HEK293 (cell line): ENCODE results near the gene GTSE1.

Experiments
- GLI4 ChIP-seq: fragments of 450-650 bp; formaldehyde crosslinking; IDR thresholded peaks from 2 replicates; pipeline ENCODE4 v1.5.1; 2016; ENCODE audit warnings: missing biosample characterization, missing genetic modification characterization
- MYNN ChIP-seq: fragments of 450-650 bp; formaldehyde crosslinking; IDR thresholded peaks from 2 replicates; pipeline ENCODE4 v1.5.1; 2016; ENCODE audit warnings: missing biosample characterization, missing genetic modification characterization, borderline replicate concordance
- MZF1 ChIP-seq: fragments of 450-650 bp; formaldehyde crosslinking; IDR thresholded peaks from 2 replicates; pipeline ENCODE4 v1.5.1; 2017; ENCODE audit warnings: missing biosample characterization, missing genetic modification characterization, borderline replicate concordance
- ZBTB17 ChIP-seq: fragments of 450-650 bp; formaldehyde crosslinking; IDR thresholded peaks from 2 replicates; pipeline ENCODE4 v1.5.1; 2016; ENCODE audit warnings: missing biosample characterization, missing genetic modification characterization
- ZEB2 ChIP-seq: fragments of 450-650 bp; formaldehyde crosslinking; IDR thresholded peaks from 2 replicates; pipeline ENCODE4 v1.5.1; 2016; ENCODE audit warnings: missing biosample characterization, missing genetic modification characterization
- ZFP37 ChIP-seq: fragments of 450-650 bp; formaldehyde crosslinking; IDR thresholded peaks from 2 replicates; pipeline ENCODE4 v1.5.1; 2016; ENCODE audit warnings: missing biosample characterization, missing genetic modification characterization
- ZNF169 ChIP-seq: fragments of 450-650 bp; formaldehyde crosslinking; IDR thresholded peaks from 2 replicates; pipeline ENCODE4 v1.5.1; 2016; ENCODE audit warnings: missing biosample characterization, missing genetic modification characterization
- ZNF174 ChIP-seq: fragments of 450-650 bp; formaldehyde crosslinking; IDR thresholded peaks from 2 replicates; pipeline ENCODE4 v1.5.0; 2017; ENCODE audit warnings: missing biosample characterization, mild to moderate bottlenecking, missing genetic modification characterization
- ZNF366 ChIP-seq: fragments of 450-650 bp; formaldehyde crosslinking; conservative IDR thresholded peaks from 2 replicates; pipeline ENCODE4 v1.5.1; 2016; ENCODE audit warnings: missing biosample characterization, missing genetic modification characterization
- ZNF37A ChIP-seq: fragments of 450-650 bp; IDR thresholded peaks from 2 replicates; pipeline ENCODE4 v1.5.1; 2018; ENCODE audit warnings: missing biosample characterization, missing genetic modification characterization
- ZNF391 ChIP-seq: fragments of 450-650 bp; formaldehyde crosslinking; IDR thresholded peaks from 2 replicates; pipeline ENCODE4 v1.5.1; 2016; ENCODE audit warnings: low read depth, missing biosample characterization, missing genetic modification characterization, borderline replicate concordance
- ZNF521 ChIP-seq: fragments of 450-650 bp; formaldehyde crosslinking; IDR thresholded peaks from 2 replicates; pipeline ENCODE4 v1.5.1; 2017; ENCODE audit warnings: missing biosample characterization, mild to moderate bottlenecking, missing genetic modification characterization
- ZNF654 ChIP-seq: fragments of 450-650 bp; formaldehyde crosslinking; IDR thresholded peaks from 2 replicates; pipeline ENCODE4 v1.5.1; 2016; ENCODE audit warnings: low read depth, missing biosample characterization, missing genetic modification characterization
- ZNF664 ChIP-seq: fragments of 450-650 bp; formaldehyde crosslinking; IDR thresholded peaks from 2 replicates; pipeline ENCODE4 v1.5.1; 2016; ENCODE audit warnings: missing biosample characterization, missing genetic modification characterization
- ZNF747 ChIP-seq: fragments of 450-650 bp; formaldehyde crosslinking; IDR thresholded peaks from 2 replicates; pipeline ENCODE4 v1.5.1; 2016; ENCODE audit warnings: missing biosample characterization, missing genetic modification characterization
- TF ChIP-seq, protein P1 (sequence below): fragments of 450-650 bp; formaldehyde crosslinking; IDR thresholded peaks from 2 replicates; pipeline ENCODE4 v1.5.1; 2016; ENCODE audit warnings: missing biosample characterization, missing genetic modification characterization
- TF ChIP-seq, protein P2 (sequence below): fragments of 450-650 bp; formaldehyde crosslinking; IDR thresholded peaks from 2 replicates; pipeline ENCODE4 v1.5.1; 2016; ENCODE audit warnings: missing biosample characterization, missing genetic modification characterization
- TF ChIP-seq, protein P3 (sequence below): fragments of 450-650 bp; formaldehyde crosslinking; IDR thresholded peaks from 2 replicates; pipeline ENCODE4 v1.5.1; 2016; ENCODE audit warnings: missing biosample characterization, missing genetic modification characterization
- TF ChIP-seq, protein P4 (sequence below): fragments of 450-650 bp; formaldehyde crosslinking; IDR thresholded peaks from 2 replicates; pipeline ENCODE4 v1.5.1; 2016; ENCODE audit warnings: missing biosample characterization, missing genetic modification characterization, borderline replicate concordance
- TF ChIP-seq, protein P5 (sequence below): fragments of 450-650 bp; formaldehyde crosslinking; IDR thresholded peaks from 2 replicates; pipeline ENCODE4 v1.5.1; 2016; ENCODE audit warnings: missing biosample characterization, missing genetic modification characterization
- TF ChIP-seq, protein P6 (sequence below): fragments of 450-650 bp; formaldehyde crosslinking; IDR thresholded peaks from 2 replicates; pipeline ENCODE4 v1.5.1; 2016; ENCODE audit warnings: missing biosample characterization, missing genetic modification characterization
- TF ChIP-seq, protein P7 (sequence below): fragments of 450-650 bp; formaldehyde crosslinking; IDR thresholded peaks from 2 replicates; pipeline ENCODE4; 2016; ENCODE audit warnings: missing biosample characterization, missing genetic modification characterization

GTSE1 gene

DNA sequence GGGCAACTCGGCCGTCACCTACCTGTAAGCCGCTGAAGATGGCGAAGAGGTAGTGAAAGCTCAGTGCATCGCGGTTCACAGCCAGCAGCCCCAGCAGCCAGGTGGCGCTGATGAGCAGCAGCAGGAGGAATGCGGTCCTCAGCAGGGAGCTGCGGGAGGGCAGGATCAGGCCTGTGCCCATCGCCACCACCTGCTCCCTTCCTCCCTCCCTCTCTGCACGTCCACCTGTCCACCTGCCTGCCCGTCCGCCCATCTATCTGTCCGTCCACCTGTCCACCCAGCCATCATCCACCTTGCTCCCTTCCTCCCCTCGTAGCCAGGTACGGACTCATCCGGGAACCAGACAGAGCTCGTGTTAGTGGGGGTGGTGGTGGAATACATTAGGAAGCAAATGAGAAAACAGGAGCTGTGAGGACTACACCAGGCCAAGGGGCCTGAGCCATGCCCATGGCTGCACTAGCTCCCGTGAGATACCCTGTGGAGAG, 71.1 kb downstream of the GTSE1 start (continued):
- TF ChIP-seq, protein P1, sequence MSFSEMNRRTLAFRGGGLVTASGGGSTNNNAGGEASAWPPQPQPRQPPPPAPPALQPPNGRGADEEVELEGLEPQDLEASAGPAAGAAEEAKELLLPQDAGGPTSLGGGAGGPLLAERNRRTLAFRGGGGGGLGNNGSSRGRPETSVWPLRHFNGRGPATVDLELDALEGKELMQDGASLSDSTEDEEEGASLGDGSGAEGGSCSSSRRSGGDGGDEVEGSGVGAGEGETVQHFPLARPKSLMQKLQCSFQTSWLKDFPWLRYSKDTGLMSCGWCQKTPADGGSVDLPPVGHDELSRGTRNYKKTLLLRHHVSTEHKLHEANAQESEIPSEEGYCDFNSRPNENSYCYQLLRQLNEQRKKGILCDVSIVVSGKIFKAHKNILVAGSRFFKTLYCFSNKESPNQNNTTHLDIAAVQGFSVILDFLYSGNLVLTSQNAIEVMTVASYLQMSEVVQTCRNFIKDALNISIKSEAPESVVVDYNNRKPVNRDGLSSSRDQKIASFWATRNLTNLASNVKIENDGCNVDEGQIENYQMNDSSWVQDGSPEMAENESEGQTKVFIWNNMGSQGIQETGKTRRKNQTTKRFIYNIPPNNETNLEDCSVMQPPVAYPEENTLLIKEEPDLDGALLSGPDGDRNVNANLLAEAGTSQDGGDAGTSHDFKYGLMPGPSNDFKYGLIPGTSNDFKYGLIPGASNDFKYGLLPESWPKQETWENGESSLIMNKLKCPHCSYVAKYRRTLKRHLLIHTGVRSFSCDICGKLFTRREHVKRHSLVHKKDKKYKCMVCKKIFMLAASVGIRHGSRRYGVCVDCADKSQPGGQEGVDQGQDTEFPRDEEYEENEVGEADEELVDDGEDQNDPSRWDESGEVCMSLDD (tag by site-specific recombination): no peak
- TF ChIP-seq ZNF366 (tag by site-specific recombination) (peak; percentile 54), ZNF391 (no peak), ZNF747 (tag by site-specific recombination) (no peak), GLI4 (tag by site-specific recombination) (no peak), ZNF37A (tag by site-specific recombination) (no peak), ZNF654 (tag by site-specific recombination) (peak; percentile 43), ZNF169 (tag by site-specific recombination) (no peak), ZFP37 (tag by site-specific recombination) (0 out of 2 replicates have a peak, but pooled peaks have one; percentile 34), MYNN (tag by site-specific recombination) (no peak), ZNF521 (tag by site-specific recombination) (no peak), ZEB2 (tag by site-specific recombination) (0 out of 2 replicates have a peak, but pooled peaks have one; percentile 19), ZBTB17 (tag by site-specific recombination) (peak; percentile 56), ZNF664 (no peak), MZF1 (tag by site-specific recombination) (no peak), ZNF174 (tag by site-specific recombination) (no peak)
- TF ChIP-seq, protein P2, sequence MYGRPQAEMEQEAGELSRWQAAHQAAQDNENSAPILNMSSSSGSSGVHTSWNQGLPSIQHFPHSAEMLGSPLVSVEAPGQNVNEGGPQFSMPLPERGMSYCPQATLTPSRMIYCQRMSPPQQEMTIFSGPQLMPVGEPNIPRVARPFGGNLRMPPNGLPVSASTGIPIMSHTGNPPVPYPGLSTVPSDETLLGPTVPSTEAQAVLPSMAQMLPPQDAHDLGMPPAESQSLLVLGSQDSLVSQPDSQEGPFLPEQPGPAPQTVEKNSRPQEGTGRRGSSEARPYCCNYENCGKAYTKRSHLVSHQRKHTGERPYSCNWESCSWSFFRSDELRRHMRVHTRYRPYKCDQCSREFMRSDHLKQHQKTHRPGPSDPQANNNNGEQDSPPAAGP: 0 out of 2 replicates have a peak, but pooled peaks have one; percentile 35
- TF ChIP-seq, protein P3, sequence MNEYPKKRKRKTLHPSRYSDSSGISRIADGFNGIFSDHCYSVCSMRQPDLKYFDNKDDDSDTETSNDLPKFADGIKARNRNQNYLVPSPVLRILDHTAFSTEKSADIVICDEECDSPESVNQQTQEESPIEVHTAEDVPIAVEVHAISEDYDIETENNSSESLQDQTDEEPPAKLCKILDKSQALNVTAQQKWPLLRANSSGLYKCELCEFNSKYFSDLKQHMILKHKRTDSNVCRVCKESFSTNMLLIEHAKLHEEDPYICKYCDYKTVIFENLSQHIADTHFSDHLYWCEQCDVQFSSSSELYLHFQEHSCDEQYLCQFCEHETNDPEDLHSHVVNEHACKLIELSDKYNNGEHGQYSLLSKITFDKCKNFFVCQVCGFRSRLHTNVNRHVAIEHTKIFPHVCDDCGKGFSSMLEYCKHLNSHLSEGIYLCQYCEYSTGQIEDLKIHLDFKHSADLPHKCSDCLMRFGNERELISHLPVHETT (tag by site-specific recombination): no peak
- TF ChIP-seq, protein P4, sequence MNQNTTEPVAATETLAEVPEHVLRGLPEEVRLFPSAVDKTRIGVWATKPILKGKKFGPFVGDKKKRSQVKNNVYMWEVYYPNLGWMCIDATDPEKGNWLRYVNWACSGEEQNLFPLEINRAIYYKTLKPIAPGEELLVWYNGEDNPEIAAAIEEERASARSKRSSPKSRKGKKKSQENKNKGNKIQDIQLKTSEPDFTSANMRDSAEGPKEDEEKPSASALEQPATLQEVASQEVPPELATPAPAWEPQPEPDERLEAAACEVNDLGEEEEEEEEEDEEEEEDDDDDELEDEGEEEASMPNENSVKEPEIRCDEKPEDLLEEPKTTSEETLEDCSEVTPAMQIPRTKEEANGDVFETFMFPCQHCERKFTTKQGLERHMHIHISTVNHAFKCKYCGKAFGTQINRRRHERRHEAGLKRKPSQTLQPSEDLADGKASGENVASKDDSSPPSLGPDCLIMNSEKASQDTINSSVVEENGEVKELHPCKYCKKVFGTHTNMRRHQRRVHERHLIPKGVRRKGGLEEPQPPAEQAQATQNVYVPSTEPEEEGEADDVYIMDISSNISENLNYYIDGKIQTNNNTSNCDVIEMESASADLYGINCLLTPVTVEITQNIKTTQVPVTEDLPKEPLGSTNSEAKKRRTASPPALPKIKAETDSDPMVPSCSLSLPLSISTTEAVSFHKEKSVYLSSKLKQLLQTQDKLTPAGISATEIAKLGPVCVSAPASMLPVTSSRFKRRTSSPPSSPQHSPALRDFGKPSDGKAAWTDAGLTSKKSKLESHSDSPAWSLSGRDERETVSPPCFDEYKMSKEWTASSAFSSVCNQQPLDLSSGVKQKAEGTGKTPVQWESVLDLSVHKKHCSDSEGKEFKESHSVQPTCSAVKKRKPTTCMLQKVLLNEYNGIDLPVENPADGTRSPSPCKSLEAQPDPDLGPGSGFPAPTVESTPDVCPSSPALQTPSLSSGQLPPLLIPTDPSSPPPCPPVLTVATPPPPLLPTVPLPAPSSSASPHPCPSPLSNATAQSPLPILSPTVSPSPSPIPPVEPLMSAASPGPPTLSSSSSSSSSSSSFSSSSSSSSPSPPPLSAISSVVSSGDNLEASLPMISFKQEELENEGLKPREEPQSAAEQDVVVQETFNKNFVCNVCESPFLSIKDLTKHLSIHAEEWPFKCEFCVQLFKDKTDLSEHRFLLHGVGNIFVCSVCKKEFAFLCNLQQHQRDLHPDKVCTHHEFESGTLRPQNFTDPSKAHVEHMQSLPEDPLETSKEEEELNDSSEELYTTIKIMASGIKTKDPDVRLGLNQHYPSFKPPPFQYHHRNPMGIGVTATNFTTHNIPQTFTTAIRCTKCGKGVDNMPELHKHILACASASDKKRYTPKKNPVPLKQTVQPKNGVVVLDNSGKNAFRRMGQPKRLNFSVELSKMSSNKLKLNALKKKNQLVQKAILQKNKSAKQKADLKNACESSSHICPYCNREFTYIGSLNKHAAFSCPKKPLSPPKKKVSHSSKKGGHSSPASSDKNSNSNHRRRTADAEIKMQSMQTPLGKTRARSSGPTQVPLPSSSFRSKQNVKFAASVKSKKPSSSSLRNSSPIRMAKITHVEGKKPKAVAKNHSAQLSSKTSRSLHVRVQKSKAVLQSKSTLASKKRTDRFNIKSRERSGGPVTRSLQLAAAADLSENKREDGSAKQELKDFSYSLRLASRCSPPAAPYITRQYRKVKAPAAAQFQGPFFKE (tag by site-specific recombination): no peak
- TF ChIP-seq, protein P5, sequence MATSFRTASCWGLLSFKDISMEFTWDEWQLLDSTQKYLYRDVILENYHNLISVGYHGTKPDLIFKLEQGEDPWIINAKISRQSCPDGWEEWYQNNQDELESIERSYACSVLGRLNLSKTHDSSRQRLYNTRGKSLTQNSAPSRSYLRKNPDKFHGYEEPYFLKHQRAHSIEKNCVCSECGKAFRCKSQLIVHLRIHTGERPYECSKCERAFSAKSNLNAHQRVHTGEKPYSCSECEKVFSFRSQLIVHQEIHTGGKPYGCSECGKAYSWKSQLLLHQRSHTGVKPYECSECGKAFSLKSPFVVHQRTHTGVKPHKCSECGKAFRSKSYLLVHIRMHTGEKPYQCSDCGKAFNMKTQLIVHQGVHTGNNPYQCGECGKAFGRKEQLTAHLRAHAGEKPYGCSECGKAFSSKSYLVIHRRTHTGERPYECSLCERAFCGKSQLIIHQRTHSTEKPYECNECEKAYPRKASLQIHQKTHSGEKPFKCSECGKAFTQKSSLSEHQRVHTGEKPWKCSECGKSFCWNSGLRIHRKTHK (tag by site-specific recombination): no peak
- TF ChIP-seq, protein P6, sequence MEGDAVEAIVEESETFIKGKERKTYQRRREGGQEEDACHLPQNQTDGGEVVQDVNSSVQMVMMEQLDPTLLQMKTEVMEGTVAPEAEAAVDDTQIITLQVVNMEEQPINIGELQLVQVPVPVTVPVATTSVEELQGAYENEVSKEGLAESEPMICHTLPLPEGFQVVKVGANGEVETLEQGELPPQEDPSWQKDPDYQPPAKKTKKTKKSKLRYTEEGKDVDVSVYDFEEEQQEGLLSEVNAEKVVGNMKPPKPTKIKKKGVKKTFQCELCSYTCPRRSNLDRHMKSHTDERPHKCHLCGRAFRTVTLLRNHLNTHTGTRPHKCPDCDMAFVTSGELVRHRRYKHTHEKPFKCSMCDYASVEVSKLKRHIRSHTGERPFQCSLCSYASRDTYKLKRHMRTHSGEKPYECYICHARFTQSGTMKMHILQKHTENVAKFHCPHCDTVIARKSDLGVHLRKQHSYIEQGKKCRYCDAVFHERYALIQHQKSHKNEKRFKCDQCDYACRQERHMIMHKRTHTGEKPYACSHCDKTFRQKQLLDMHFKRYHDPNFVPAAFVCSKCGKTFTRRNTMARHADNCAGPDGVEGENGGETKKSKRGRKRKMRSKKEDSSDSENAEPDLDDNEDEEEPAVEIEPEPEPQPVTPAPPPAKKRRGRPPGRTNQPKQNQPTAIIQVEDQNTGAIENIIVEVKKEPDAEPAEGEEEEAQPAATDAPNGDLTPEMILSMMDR (tag by site-specific recombination): peak; percentile 96
- TF ChIP-seq, protein P7, sequence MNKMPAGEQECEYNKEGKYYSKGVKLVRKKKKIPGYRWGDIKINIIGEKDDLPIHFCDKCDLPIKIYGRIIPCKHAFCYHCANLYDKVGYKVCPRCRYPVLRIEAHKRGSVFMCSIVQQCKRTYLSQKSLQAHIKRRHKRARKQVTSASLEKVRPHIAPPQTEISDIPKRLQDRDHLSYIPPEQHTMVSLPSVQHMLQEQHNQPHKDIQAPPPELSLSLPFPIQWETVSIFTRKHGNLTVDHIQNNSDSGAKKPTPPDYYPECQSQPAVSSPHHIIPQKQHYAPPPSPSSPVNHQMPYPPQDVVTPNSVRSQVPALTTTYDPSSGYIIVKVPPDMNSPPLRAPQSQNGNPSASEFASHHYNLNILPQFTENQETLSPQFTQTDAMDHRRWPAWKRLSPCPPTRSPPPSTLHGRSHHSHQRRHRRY (tag by site-specific recombination): no peak
